ENCODE data around the gene TSPAN16.
"Not testable (repeated sequence)": the region's sequence is repeated elsewhere in the genome, so short reads cannot be mapped to it uniquely, and the experiment has no call there.

TSPAN16 gene

GRCh38 chr19:11306337-11306736, 10.4 kb downstream of the TSPAN16 start:
- DNase-seq: no peak

- DNase-seq: not testable (repeated sequence)
Measured at GRCh38 chr19:11320278-11320995, 24.5 kb downstream of the TSPAN16 start.

DNA sequence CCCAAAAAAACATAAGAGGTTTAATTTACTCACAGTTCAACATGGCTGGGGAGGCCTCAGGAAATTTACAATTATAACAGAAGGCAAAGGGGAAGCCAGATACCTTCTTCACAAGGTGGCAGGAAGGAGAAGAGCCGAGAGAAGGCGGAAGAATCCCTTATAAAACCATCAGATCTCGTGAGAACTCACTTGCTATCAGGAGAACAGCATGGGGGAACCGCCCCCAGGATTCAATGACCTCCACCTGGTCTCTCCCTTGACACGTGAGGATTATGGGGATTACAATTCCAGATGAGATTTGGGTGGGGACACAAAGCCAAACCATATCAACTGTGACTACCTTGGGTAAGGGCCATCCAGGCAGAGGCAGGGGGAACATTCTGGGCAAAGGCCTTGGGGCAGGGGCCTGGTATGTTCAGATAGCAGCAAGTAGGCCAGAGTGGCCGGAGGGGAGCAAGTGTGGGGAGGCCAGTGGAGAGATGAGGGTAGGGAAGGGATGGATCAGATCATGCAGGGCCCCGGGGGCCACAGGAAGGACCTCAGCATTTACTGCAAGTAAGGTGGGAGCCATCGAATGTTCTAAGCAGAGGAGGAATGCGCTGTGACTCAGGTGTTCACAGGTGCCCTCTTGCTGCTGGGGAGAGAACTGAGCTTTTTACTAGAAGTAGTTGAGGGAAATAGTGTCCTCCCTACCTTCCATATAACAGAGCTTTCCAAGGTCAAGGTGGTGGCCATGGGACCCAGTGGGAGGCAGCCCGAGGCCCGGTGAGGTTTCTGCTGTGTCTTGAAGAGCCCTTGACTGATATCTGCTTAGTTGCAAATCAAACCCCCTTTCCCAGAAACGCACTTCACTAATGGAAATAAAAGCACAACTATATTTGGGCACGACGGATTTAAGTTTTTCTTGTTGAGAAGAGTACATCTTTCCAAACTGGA, 25.5 kb downstream of the TSPAN16 start:
- DNase-seq: no peak

DNA sequence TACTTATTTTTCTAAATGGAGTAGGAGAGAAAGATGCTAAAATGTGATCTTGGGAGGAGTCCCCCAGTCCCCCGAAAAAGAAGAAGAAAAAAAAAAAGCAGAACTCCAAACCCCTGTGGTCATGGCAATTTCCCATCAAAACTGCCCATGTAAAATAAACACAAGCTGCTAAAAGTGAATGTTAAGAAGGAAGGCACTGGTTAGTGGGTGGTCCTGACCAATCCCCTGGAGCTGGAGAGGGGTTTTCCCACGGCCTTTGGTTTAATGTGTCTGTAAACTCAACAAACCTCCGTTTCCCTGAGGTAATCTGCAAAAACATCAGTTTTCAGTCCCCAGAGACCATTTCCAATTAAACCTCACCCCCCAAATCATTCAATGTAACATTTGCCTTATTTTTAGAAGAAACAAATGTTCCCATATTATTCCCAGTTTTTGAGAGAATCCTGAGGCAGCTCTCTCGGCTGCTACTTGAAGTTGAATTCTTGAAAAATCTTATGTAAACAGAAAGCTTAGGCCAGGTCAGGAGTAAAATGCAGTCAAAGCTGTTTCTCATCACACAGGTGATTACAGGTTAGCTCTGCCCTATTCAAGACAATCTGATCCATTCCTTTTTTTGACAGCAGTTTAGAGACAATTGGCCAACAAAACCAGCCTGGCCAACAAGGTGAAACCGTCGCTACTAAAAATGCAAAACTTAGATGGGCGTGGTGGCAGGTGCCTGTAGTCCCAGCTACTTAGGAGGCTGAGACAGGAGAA, 26.5 kb downstream of the TSPAN16 start:
- no peak for DNase-seq

GRCh38 chr19:11323601-11324078, 27.7 kb downstream of the TSPAN16 start:
- DNase-seq: no peak

DNA sequence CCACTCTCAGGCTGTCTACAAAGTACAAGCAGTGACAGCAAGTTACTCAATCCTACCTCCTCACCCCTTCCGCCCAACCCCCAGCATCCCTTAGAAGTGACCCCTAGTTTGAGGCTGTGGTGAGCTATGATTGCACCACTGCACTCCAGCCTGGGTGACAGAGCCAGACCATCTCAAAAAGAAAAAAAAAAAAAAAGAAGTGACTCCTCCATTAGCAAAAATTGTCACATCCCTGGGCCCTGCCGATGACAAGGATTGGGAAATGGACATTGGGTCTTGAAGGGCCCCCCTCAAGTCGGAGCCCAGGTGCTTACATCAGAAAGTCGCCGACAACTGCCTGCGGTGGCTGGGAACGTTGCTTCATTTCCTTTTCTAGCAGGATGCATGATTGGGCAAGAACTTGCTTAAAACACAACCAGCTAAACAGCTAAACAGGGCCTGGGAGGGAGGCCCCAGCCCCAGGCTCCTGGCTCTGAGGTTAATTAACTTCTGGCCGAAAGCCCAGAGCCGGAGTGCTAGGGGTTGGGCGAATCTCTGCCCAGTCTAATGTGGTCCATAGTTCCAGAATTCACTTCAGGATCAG, 28.2 kb downstream of the TSPAN16 start:
- DNase-seq: peak in 53 of 58 donors; percentile 6 to 82 (median 46)

DNA sequence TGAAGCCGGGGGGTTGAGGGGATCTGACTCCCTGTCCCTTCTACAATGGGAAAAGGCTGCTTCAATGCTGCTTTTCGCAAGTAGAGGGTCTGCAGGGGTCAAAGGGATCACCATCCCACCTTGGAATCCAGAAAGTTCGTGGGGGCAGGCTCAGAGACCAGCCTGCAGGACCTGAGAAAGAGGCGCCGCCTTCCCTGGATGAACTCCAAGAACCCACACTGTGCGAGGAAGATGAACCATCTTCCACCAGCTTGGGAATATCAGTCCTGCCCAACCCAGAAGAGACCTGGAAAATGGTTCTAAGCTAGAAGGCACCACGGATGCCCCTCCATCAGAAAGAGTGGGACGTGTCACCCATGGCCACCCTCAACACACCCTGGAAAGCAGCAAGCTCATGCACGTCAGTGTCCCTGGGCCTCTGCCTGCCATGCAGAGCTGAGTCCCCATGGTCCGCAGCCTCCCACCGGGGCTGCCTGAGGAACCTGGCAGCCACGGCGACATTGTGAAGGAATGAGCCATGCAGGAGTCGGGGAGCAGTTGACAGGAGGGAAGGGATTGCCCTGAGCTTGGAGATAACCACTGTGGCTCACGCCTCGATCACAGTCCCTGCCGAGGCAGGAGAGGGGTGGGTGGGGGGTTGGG, 28.9 kb downstream of the TSPAN16 start:
- no peak for DNase-seq

- DNase-seq: no peak
Measured at GRCh38 chr19:11325544-11325943, 29.6 kb downstream of the TSPAN16 start.

GRCh38 chr19:11330127-11330526, 34.2 kb downstream of the TSPAN16 start:
- no peak for DNase-seq

DNA sequence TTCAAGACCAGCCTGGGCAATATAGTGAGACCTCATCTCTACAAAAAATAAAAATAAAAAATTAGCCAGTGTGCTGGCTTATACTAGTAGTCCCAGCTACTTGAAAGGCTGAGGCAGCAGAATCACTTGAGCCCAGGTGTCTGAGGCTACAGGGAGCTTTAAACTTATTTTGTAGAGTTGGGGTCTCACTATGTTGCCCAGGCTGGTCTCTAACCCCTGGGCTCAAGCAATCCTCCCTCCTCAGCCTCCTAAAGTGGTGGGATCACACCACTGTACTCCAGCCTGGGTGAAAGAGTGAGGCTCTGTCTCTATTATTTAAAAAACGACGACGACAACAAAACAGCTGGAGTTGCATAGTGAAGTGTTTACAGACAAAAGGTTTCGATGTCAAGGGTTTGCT, 35.5 kb downstream of the TSPAN16 start:
- DNase-seq: no peak

GRCh38 chr19:11332822-11333221, 36.9 kb downstream of the TSPAN16 start:
- no peak for DNase-seq

DNA sequence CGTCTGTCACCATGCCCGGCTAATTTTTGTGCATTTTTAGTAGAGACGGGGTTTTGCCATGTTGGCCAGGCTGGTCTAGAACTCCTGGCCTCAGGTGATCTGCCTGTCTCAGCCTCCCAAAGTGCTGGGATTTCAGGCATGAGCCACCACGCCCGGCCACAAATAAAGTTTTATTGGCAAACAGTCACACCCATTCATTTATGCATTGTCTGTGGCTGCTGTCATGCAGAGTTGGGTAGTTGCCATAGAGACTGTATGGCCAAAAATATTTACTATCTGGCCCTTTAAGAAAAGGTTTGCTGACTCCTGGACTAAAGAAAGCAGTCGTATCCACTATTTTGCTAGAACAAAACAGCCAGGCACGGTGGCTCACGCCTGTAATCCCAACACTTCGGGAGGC, 37.9 kb downstream of the TSPAN16 start:
- not testable (repeated sequence) for DNase-seq

- DNase-seq: no peak
Measured at GRCh38 chr19:11335449-11336146, 39.6 kb downstream of the TSPAN16 start.

- no peak for DNase-seq
Measured at GRCh38 chr19:11337080-11337479, 41.1 kb downstream of the TSPAN16 start.

DNA sequence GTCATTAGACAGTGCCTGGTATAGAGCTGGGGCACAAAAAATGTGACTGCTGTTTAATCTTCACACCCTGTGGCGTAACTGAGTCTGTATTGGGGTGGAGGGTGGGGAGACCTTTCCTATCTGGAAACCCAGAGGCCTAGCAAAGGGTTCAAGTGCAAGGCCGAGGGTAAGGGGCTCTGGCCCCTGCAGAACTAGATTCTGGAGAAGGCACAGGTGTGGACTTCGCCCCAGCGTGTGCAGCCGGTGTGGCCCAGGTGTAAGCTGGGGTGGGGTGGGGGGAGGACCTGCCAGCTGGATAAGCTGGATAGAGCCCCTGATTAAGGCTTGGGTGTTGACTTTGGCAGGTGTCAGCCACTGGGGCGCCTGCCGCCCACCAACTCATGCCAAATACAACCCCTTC, 42.2 kb downstream of the TSPAN16 start:
- no peak for DNase-seq

- DNase-seq: peak in 3 of 58 donors; percentile 23 to 40 (median 37)
Measured at GRCh38 chr19:11338569-11339253, 42.8 kb downstream of the TSPAN16 start.

GRCh38 chr19:11339254-11340098, 43.5 kb downstream of the TSPAN16 start, which contains the start of gene RAB3D:
RAB3D (minus strand) TSS chr19:11339657; CDS start chr19:11337399, 2,258 bp downstream.
- peak in 57 of 58 donors; percentile 42 to 93 (median 81) for DNase-seq

- DNase-seq: not testable (repeated sequence)
Measured at GRCh38 chr19:11340099-11340467, 44.1 kb downstream of the TSPAN16 start.

Measured in anterior cingulate cortex (tissue), 58 donors.